Measurements from ENCODE around the gene SYT13.
"Not testable (repeated sequence)": the region's sequence is repeated elsewhere in the genome, so short reads cannot be mapped to it uniquely, and the experiment has no call there.

Gene SYT13

DNA sequence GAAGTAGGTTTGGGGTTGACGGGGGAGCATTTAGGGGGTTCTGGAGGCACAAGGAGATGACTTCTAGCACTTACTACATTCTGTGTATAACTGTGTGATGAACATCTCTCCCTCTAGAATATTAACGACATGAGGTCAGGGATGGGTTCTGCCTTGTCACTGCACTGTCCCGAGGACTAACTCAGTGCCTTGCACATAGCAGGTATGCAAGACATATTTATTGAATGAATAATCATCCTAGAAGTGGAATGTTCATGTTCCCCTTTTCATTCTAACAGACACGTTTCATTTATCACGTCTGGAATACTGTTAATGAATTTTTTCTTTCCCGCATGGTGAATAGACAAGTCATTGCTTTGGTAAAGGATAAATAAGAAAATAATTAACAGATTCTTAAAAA is 12.6 kb downstream of the SYT13 start:
- no peak for DNase-seq (ENCODE audit: low read depth in 3 of 3)

GRCh38 chr11:45272701-45273100 is 13.4 kb downstream of the SYT13 start:
- no peak for DNase-seq (ENCODE audit: low read depth in 3 of 3)

DNA sequence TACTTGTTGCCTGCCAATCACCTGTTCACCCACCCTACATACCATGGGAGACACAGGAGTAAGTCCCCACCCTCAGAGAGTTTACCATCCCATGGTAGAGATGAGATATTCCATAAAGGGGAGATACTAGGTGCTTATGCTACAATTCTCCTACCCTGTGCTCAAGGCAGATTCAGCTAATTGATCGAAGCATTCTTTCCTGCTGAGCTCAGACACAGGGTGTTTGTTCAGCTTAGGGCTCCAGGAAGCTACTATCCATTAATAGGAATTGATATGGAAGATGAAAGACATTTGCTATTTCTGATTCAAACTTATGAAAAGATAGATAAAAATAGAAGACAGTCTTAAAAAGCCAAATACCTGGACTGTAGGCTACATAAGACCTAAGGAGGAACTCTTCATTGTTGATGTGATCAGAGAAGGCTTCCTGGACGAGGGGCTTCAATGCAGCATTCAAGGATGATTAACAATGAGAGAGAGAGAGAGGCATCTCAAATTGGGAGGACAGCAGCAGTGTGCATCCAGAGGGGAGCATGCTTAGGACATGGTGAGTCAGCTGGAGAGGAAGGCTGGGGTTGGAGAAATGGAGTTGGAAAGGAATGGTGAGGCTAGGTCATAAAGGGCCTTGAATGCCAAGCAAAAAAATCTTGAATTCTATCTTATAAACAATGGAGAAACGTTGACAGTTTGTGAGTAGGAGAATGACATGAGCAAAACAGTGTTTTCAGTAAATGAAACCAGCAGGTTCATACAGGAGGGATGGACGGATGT is 15.0 kb downstream of the SYT13 start:
- no peak for DNase-seq (ENCODE audit: low read depth in 3 of 3)

GRCh38 chr11:45269678-45270077 is 16.5 kb downstream of the SYT13 start:
- no peak for DNase-seq (ENCODE audit: low read depth in 3 of 3)

GRCh38 chr11:45267652-45268299 is 18.4 kb downstream of the SYT13 start:
- no peak for DNase-seq (ENCODE audit: low read depth in 3 of 3)

DNA sequence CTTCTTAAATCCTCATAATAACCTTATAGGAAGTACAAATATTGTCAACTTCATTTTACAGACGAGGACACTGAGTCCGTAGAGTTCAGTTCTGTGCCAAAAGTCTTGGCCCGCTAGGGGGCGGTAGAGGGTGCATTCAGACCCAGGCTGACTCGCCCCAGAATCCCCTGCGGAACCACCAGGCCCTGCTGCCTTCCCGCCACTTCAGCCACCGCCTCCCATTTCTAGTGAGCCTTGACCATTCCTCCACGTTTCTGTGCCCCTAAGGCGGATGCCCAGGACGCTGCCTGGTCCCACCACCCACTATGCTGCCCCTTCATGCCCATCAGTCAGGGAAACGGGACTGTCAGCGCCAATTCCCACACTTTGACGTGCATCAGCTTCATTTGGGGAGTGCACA is 19.1 kb downstream of the SYT13 start:
- DNase-seq (ENCODE audit: low read depth in 3 of 3): peak in 2 of 3 donors; percentile 9 to 15

DNA sequence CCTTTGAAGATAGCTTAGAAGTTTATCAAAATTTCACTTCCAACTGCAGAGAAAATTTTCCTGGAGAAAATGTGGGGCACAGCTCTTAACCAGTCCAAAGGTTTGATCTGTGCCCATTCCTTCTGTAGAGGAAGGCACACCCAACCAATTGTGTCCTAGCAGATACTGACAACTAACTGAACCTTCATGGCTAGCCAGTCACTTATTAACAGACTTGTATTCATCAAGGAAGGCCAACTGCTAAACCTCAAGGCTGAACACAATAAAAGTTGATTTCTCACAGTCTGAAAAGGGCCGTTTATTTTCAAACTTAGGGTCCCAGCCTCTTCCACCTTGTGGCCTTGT is 19.5 kb downstream of the SYT13 start:
- no peak for DNase-seq (ENCODE audit: low read depth in 3 of 3)

- DNase-seq (ENCODE audit: low read depth in 3 of 3): no peak
These were observed 20.0 kb downstream of the SYT13 start for GRCh38 chr11:45265969-45266675.

DNA sequence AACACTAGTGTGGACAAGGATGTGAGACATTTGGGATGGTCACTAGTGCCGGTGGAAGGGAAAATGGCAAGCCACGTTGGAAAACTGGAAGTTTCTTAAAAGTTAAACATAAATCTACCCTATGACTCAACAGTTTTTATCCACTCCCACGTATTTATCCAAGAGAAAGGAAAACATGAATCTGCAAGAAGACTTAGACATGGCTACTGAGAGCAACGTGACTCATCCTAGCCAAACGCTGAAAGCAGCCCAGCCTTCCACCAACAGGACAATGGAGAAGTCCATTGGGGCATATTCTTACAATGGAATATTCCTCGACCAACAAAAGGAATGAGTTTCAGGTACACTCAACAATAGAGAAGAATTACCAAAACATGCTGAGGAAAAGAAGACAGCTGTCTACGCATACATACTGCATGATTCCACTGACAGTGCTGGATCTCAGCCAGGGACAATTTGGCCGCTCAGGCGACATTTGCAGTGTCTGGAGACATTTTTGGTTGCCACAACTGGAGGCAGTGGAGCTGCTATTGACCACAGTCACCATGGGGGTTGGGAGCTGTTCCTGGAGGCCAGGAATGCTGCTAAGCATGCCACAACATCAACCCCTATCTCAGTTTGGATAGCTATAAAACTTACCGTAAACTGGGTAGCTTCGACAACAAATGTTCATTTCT is 21.2 kb downstream of the SYT13 start:
- no peak for DNase-seq (ENCODE audit: low read depth in 3 of 3)

GRCh38 chr11:45263773-45264172 is 22.4 kb downstream of the SYT13 start:
- no peak for DNase-seq (ENCODE audit: low read depth in 3 of 3)

GRCh38 chr11:45262900-45263299 is 23.2 kb downstream of the SYT13 start:
- no peak for DNase-seq (ENCODE audit: low read depth in 3 of 3)

DNA sequence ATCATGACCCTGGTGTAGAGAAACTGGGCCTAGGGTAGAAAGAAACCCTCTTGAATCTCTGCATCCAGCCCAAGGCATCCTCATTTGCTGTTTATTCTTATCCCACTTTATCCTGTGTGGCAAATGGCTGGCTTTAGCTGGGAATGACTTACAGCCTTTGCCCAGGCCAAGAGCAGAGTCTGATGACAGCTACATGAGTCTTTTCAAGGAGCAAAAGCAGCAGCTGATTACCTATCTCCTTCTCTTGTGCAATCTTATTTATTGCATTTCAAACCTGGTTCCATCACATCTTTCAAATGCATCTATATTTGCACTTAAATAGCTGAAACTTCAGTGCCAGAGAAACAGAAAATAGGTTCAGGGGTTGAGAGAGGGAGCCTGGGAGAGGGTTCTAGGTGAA is 26.1 kb downstream of the SYT13 start:
- DNase-seq (ENCODE audit: low read depth in 3 of 3): no peak

DNA sequence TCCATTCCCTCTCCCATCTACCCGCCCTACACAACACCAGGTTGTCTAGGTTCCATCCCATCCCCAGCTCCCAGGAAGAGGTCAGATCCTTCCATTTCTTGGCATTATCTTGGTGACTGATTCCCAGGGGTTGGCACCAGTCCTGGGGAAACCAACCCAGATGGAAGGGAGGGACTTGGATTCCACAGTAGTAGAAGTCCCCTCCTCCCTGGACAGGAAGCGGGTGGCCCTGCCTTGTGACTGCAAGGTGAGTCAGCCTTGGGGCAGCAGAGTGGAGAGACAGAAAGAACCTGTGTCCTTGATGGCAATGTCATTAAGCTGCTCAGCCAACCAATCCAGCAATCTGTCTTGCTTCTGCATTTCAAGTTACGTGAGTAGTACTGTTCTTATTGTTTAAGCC is 26.5 kb downstream of the SYT13 start:
- no peak for DNase-seq (ENCODE audit: low read depth in 3 of 3)

- no peak for DNase-seq (ENCODE audit: low read depth in 3 of 3)
These were observed 27.1 kb downstream of the SYT13 start for GRCh38 chr11:45258982-45259530.

DNA sequence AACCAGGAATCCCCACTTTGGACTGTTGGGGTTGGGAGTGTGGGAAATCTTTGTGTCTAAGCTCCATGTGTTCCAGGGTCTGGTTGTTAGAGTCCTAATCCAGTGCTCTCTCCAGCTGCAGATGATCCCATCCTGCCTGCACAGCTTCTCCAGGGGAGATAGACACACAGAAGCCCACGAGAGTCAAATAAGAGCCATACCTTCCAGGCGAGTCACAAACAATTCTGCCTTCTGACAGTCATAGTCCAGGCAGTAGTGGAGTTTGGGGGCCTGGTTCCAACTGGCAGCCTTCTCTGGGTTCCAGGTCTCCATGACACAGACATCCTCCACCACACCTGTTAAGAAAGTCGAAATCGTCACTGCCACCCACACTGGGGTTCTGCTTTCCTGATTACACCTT is 32.1 kb downstream of the SYT13 start:
- DNase-seq (ENCODE audit: low read depth in 3 of 3): no peak

GRCh38 chr11:45253640-45254039 is 32.5 kb downstream of the SYT13 start:
- no peak for DNase-seq (ENCODE audit: low read depth in 3 of 3)

- no peak for DNase-seq (ENCODE audit: low read depth in 3 of 3)
These were observed 33.3 kb downstream of the SYT13 start for GRCh38 chr11:45252877-45253276.

DNA sequence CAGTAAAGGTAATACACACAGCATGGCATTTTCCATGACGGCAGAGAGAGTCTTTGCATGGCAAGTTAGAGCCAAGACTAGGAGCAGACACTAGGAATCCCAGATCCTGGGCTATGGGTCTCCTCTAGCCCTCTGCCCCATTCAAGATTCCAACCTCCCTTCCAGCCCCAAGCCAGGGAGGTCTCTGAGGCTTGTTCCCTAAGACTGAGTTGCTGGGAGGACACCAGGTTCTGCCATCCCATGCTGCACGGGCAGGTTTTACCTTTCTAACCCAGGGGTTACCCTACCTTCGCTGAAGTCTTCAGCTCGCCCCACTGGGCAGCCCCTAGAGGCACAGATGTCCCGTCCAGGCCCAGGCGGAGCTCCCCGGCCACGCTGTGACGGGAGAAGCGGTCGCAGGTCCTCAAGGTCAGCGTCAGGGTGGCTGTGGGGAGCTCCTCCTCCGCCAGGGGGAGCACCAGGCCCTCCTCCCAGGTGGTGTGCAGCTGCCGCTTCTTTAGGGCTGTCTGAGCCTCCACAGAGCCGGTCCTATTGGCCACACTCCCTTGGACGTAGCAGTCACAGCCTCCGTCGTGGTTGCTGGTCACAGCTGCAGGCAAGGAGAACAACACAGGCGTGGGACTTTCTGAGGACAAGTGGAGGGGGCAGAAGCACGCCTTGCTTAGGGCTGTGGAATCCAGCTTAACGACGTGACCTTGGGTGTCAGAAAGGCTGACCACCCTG is 33.8 kb downstream of the SYT13 start:
- peak in 2 of 3 donors; percentile 1 to 14 for DNase-seq (ENCODE audit: low read depth in 3 of 3)

DNA sequence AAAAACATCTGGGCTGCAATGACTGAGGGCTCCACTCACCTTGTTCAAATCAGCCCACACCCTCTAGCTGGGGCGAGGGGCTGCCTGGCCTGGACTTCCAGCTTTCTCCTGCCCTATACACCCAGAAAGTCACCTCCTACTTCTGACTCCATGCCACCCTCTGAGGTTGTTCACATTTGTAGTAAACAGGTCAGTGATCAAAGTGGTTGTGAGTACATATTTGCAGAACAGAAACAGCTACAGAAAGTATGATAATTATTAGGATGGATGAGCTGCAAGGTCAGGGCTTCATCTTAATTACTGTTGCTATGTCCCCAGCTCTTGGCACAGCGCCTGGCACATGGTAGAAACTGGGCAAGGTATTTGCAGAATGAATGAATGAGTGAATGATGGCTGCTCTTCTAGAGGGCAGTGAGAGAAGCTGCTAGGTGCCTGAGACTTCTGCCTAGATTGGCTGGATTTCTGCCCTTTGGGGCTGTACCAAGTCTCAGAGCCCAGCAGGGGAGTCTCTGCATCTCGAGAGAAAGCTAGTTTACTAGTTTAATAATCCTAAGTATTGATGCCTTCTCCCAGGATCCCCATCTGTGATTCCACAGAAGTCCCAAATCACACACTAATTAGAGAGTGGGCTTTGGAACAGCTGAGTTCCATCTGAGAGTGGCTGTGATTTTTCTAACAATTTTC is 36.0 kb downstream of the SYT13 start:
- no peak for DNase-seq (ENCODE audit: low read depth in 3 of 3)

- DNase-seq (ENCODE audit: low read depth in 3 of 3): not testable (repeated sequence)
These were observed 36.8 kb downstream of the SYT13 start for GRCh38 chr11:45249372-45249771.

GRCh38 chr11:45248501-45249011 is 37.6 kb downstream of the SYT13 start:
- no peak for DNase-seq (ENCODE audit: low read depth in 3 of 3)

All from stimulated activated CD4-positive, alpha-beta T cell treated with anti-CD3 and anti-CD28 coated beads, TNF-alpha, amount 100 ng/mL, for 48 hours (primary cell).